Endothelial cell (in vitro differentiated cells): Measurements from ENCODE around the gene ADAMTSL5. TPM values are rescaled to one million over a fixed set of nuclear protein-coding genes. Genes with fewer than 3 reads are reported as not detected.
A peak's percentile ranks its signal among the peaks of the same experiment; 100 is the strongest.
"Not testable (repeated sequence)": the region's sequence is repeated elsewhere in the genome, so short reads cannot be mapped to it uniquely, and the experiment has no call there.

Experiments used
- DNase-seq: peaks from one replicate; pipeline ENCODE4 v3.0.0; 2021; ENCODE audit warnings: low spot score
- H3K27ac Mint-ChIP-seq: one replicate; pipeline ENCODE4 v1.8.0; 2021; ENCODE audit warnings: mixed read lengths, inconsistent platforms; ENCODE audit not compliant: unreplicated experiment
- H3K27me3 Mint-ChIP-seq: one replicate; pipeline ENCODE4 v1.8.0; 2021; ENCODE audit warnings: mild to moderate bottlenecking, moderate library complexity, mixed read lengths, inconsistent platforms; ENCODE audit not compliant: unreplicated experiment
- H3K36me3 Mint-ChIP-seq: one replicate; pipeline ENCODE4 v1.8.0; 2021; ENCODE audit warnings: mild to moderate bottlenecking, low read depth, mixed read lengths, inconsistent platforms; ENCODE audit not compliant: unreplicated experiment
- H3K4me1 Mint-ChIP-seq: one replicate; pipeline ENCODE4 v1.8.0; 2021; ENCODE audit warnings: mild to moderate bottlenecking, mixed read lengths, inconsistent platforms; ENCODE audit not compliant: unreplicated experiment
- H3K4me3 Mint-ChIP-seq: one replicate; pipeline ENCODE4 v1.8.0; 2021; ENCODE audit warnings: mild to moderate bottlenecking, mixed read lengths, inconsistent platforms; ENCODE audit not compliant: unreplicated experiment
- H3K9me3 Mint-ChIP-seq: one replicate; pipeline ENCODE4 v1.8.0; 2021; ENCODE audit warnings: mixed read lengths, inconsistent platforms; ENCODE audit not compliant: unreplicated experiment
- total RNA-seq: library from RNA; stranded (reverse); fragmentation: NEBNext Ultra II Directional; extraction: Animal tissue kit (Norgen Biotek cat#: 25700); gene quantifications from one replicate; pipeline ENCODE4 v1.2.1, GENCODE V29; 2021; ENCODE audit not compliant: unreplicated experiment
- TF ChIP-seq, protein P1 (sequence below): fragments of 200-600 bp; sonication (generic); IDR thresholded peaks from one replicate; pipeline ENCODE4 v1.5.0; 2021; ENCODE audit warnings: antibody characterized with exemption; ENCODE audit not compliant: unreplicated experiment

Gene ADAMTSL5
- total RNA-seq, 1 donor from 2014 or later, result 0.18 TPM

DNA sequence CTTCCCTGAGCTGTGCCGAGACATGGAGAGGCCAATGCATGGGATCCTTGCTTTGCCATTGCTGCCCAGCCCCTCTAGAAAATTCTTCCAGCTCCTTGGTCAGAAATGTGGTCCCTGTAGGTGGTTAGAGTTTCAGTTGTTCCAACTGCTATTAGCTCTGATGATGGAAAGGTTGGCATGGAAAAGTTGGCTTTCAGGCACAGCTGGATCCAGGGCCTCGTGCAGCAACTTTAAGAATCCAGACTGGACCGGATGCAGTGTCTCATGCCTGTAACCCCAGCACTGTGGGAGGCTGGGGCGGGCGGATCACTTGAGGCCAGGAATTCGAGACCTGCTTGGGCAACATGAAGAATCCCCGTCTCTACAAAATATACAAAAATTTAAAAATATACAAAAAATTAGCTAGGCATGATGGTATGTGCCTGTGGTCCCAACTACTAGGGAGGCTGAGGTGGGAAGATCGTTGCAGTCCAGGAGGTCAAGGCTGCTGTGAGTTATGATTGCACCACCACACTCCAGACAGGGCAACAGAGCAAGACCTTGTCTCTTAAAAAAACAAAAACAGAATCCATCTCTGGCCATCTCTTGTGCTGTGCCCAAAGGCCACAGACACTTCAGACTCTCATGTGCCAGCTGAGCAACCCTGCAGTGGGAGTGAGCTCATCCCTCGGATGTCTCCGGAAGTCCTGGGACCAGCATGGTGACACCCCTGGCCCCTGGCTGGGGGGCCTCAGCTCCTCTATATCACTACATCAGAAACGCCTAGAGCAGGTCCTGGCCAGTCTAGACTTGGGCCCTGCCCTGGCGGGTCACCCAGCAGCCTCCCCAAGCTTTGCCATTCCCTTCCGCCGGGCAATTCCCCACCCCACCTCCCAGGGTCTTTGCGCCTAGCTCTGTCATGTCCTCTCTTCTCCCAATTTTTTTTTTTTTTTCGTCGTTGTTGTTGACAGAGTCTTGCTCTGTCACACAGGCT, 38.5 kb upstream of the ADAMTSL5 start:
- no peak overlapping the region for H3K4me3 Mint-ChIP-seq
- no peaks in the 10 kb centered on the region for H3K4me1 Mint-ChIP-seq
- peaks cover 4% of the 10 kb centered on the region for H3K27me3 Mint-ChIP-seq
- DNase-seq, result no peak
- TF ChIP-seq, protein P1, sequence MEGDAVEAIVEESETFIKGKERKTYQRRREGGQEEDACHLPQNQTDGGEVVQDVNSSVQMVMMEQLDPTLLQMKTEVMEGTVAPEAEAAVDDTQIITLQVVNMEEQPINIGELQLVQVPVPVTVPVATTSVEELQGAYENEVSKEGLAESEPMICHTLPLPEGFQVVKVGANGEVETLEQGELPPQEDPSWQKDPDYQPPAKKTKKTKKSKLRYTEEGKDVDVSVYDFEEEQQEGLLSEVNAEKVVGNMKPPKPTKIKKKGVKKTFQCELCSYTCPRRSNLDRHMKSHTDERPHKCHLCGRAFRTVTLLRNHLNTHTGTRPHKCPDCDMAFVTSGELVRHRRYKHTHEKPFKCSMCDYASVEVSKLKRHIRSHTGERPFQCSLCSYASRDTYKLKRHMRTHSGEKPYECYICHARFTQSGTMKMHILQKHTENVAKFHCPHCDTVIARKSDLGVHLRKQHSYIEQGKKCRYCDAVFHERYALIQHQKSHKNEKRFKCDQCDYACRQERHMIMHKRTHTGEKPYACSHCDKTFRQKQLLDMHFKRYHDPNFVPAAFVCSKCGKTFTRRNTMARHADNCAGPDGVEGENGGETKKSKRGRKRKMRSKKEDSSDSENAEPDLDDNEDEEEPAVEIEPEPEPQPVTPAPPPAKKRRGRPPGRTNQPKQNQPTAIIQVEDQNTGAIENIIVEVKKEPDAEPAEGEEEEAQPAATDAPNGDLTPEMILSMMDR, result no peak
- H3K27ac Mint-ChIP-seq, result no peak overlapping the region
- H3K36me3 Mint-ChIP-seq, result no peaks in the 10 kb centered on the region
- no peaks in the 10 kb centered on the region for H3K9me3 Mint-ChIP-seq

DNA sequence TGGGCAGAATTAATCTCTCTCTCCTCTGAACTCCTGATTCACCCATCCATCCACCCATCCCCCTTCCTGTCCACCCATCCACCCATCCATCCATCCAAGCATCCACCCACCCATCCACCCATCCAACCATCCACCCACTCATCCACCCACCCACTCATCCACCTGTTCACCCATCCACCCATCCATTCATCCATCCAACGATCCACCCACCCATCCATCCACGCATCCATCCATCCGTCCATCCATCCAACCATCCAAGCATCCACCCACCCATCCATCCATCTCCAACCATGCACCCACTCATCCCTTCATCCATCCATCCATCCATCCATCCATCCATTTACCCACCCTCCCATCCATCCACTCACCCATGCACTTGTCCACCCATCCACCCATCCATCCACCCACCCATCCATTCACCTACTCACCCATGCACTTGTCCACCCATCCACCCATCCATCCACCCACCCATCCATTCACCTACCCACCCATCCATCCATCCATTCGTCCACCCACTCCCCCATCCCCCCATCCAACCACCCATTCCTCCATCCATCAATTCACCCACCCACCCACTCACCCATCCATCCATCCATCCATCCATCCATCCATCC, 36.6 kb upstream of the ADAMTSL5 start:
- Mint-ChIP-seq H3K9me3 (no peaks in the 10 kb centered on the region), H3K4me3 (no peak overlapping the region), H3K27me3 (peaks cover 5% of the 10 kb centered on the region), H3K4me1 (no peaks in the 10 kb centered on the region), H3K27ac (no peak overlapping the region), H3K36me3 (no peaks in the 10 kb centered on the region)
- TF ChIP-seq, protein P1, result no peak
- DNase-seq, result no peak

DNA sequence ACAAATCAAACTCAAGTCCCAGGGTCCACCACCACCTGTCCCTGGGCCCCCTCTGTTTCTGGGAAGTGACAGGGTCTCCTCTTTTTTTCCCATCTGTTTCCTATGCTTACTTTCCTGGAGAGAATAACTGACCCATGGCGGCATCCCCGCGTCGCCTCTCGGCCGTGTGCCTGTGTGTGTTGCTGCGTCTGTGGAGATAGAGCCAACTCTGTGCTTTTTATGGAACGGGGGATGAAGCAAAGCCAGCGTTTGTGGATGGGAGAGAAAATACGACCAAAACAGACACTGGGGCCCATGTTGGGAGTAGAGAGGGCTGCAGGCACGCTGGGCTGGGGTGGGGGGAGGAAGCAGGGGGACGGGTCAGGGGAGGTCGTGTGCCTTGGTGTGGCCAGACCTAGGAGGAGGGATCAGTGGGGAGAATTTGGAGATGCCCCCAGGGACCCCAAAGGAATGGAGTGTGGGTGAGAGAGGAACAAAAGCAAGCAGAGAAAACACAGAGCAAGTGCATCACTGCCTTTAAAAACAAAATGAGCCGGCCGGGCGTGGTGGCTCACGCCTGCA, 27.6 kb upstream of the ADAMTSL5 start:
- TF ChIP-seq, protein P1, result no peak
- Mint-ChIP-seq H3K27ac (no peak overlapping the region), H3K4me3 (peak overlapping the region; percentile 60), H3K9me3 (no peaks in the 10 kb centered on the region), H3K27me3 (peaks cover 7% of the 10 kb centered on the region), H3K4me1 (no peaks in the 10 kb centered on the region), H3K36me3 (no peaks in the 10 kb centered on the region)
- no peak for DNase-seq

GRCh38 chr19:1539749-1540148, 26.9 kb upstream of the ADAMTSL5 start:
- H3K27ac Mint-ChIP-seq, H3K4me1 Mint-ChIP-seq, H3K9me3 Mint-ChIP-seq, DNase-seq, H3K4me3 Mint-ChIP-seq, H3K27me3 Mint-ChIP-seq, H3K36me3 Mint-ChIP-seq: not testable (repeated sequence)

GRCh38 chr19:1538978-1539377, 26.2 kb upstream of the ADAMTSL5 start:
- Mint-ChIP-seq H3K4me3 (no peak overlapping the region), H3K27me3 (peaks cover 5% of the 10 kb centered on the region), H3K4me1 (no peaks in the 10 kb centered on the region), H3K9me3 (no peaks in the 10 kb centered on the region), H3K27ac (no peak overlapping the region), H3K36me3 (no peaks in the 10 kb centered on the region)
- TF ChIP-seq, protein P1, result no peak
- no peak for DNase-seq

DNA sequence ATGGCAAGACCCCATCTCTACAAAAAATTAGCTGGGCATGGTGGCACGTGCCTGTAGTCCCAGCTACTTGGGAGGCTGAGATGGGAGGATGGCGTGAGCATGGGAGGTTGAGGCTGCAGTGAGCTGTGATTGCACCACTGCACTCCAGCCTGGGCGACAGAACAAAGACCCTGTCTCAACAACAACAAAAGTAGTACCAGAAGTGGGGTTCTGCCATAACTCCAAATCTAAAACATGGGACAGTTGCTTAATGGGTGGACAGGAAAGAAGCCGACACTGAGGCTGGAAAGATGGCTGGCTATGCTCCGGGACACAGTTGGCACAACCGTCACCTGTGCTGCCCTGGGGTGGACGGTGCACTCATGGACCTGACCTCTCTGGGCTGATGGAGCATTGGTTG, 22.9 kb upstream of the ADAMTSL5 start:
- DNase-seq, H3K36me3 Mint-ChIP-seq, H3K4me3 Mint-ChIP-seq, H3K27ac Mint-ChIP-seq, H3K9me3 Mint-ChIP-seq, H3K27me3 Mint-ChIP-seq, H3K4me1 Mint-ChIP-seq: not testable (repeated sequence)
